Globus pallidus (tissue), 1 donor: ENCODE measurements around the gene IQSEC1.
A peak's percentile ranks its signal among the peaks of the same experiment; 100 is the strongest.

Experiments
- DNase-seq: peaks from one replicate; pipeline ENCODE4 v3.0.0-alpha.2; 2015; ENCODE audit warnings: low spot score

Gene IQSEC1

GRCh38 chr3:13107661-13108060 lies 34.4 kb upstream of the IQSEC1 start:
- DNase-seq = no peak

GRCh38 chr3:13106308-13107001 lies 33.2 kb upstream of the IQSEC1 start:
- no peak for DNase-seq

GRCh38 chr3:13105896-13106250 lies 32.6 kb upstream of the IQSEC1 start:
- no peak for DNase-seq

GRCh38 chr3:13105181-13105895 lies 32.1 kb upstream of the IQSEC1 start:
- DNase-seq = no peak

GRCh38 chr3:13104511-13104910 lies 31.3 kb upstream of the IQSEC1 start:
- no peak for DNase-seq

- DNase-seq = no peak
These were observed 30.3 kb upstream of the IQSEC1 start for GRCh38 chr3:13103416-13104058.

- no peak for DNase-seq
These were observed 29.4 kb upstream of the IQSEC1 start for GRCh38 chr3:13102386-13103345.

GRCh38 chr3:13099707-13100106 lies 26.5 kb upstream of the IQSEC1 start:
- no peak for DNase-seq

GRCh38 chr3:13098192-13098988 lies 25.2 kb upstream of the IQSEC1 start:
- no peak for DNase-seq

GRCh38 chr3:13096356-13096755 lies 23.1 kb upstream of the IQSEC1 start:
- DNase-seq = no peak

- peak; percentile 29 for DNase-seq
These were observed 22.2 kb upstream of the IQSEC1 start for GRCh38 chr3:13095408-13095937.

GRCh38 chr3:13093687-13094086 lies 20.5 kb upstream of the IQSEC1 start:
- DNase-seq = no peak

GRCh38 chr3:13092621-13093617 lies 19.7 kb upstream of the IQSEC1 start:
- DNase-seq = no peak

- peak; percentile 71 for DNase-seq
These were observed 18.8 kb upstream of the IQSEC1 start for GRCh38 chr3:13091898-13092611.

GRCh38 chr3:13088028-13089006 lies 15.1 kb upstream of the IQSEC1 start:
- no peak for DNase-seq

- no peak for DNase-seq
These were observed 14.2 kb upstream of the IQSEC1 start for GRCh38 chr3:13087320-13087990.

GRCh38 chr3:13086531-13086981 lies 13.3 kb upstream of the IQSEC1 start:
- no peak for DNase-seq
